ENCODE data around the gene TTLL10.

DNA sequence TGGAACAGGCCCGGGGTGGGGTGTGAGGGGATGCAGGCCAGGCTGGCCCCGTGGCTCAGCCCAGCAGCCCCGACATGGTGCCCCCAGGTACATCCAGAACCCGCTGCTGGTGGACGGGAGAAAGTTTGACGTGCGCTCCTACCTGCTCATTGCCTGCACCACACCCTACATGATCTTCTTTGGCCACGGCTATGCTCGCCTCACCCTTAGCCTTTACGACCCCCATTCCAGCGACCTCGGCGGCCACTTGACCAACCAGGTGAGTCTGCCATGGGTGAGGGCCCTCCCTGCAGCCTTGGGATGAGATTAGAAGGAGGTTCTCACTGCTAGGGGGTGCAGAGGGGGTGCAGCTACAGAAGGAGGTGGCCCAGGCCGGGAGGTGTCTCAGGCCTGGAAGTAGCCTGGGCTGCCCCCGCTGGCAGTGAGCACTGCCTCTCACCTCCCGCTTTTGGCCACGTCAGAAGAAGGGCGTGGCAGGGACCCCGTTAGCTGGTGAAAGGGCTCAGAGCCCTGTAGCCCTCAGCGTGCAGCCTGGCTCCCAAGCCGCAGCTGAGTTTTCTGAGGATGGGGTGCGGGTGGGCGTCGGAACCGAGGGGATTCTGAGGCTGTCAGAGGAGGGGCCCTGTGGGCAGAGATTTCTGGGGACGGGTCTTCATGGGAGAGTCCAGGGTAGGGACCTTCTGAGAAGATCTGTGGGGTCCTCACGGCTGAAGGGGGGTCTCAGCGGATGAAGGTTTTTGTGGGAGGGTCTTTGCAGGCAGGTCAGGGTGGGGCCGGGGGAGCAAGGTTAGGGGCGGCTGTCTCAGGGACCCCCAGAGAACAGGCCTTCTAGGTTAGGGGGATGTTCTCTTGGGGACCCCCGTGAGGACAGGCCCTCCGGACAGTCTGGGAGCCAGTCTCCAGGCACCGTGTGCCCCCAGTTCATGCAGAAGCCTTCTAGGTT lies 10.4 kb downstream of the TTLL10 start:
- TF ChIP-seq POLR2A (IDR thresholded peaks at IDR 0.05) (no peak), EP300 (IDR thresholded peaks at IDR 0.05; ENCODE audit: low read depth) (no peak), POLR2AphosphoS5 (IDR thresholded peaks at IDR 0.05) (no peak)
- TF ChIP-seq, protein P1, sequence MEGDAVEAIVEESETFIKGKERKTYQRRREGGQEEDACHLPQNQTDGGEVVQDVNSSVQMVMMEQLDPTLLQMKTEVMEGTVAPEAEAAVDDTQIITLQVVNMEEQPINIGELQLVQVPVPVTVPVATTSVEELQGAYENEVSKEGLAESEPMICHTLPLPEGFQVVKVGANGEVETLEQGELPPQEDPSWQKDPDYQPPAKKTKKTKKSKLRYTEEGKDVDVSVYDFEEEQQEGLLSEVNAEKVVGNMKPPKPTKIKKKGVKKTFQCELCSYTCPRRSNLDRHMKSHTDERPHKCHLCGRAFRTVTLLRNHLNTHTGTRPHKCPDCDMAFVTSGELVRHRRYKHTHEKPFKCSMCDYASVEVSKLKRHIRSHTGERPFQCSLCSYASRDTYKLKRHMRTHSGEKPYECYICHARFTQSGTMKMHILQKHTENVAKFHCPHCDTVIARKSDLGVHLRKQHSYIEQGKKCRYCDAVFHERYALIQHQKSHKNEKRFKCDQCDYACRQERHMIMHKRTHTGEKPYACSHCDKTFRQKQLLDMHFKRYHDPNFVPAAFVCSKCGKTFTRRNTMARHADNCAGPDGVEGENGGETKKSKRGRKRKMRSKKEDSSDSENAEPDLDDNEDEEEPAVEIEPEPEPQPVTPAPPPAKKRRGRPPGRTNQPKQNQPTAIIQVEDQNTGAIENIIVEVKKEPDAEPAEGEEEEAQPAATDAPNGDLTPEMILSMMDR (IDR thresholded peaks at IDR 0.05), result no peak

Measured in transverse colon (tissue), 4 donors.